ENCODE results near the gene SIGLEC11.

- no peak for TF ChIP-seq CTCF (conservative IDR thresholded peaks at IDR 0.05; ENCODE audit: low read depth, low read length)
- TF ChIP-seq EZH2 (IDR thresholded peaks at IDR 0.05; ENCODE audit: borderline replicate concordance, low read depth, low read length, poor library complexity, severe bottlenecking): no peak
Measured at GRCh38 chr19:49977881-49978280, 16.9 kb upstream of the SIGLEC11 start.
